A549 (cell line): ENCODE data around the gene RAET1L.

Experiments
- EP300 ChIP-seq, 2 experiments: fragments of >200 bp; sonication (Bioruptor Twin); formaldehyde crosslinking; IDR thresholded peaks; 2 replicates in 1 of 2; 3 replicates in 1 of 2; pipeline ENCODE4 v1.6.1; 2016 to 2017
- FOSB ChIP-seq: fragments of 250-450 bp; sonication (Bioruptor Pico); IDR thresholded peaks from 2 replicates; pipeline ENCODE4 v1.5.0; 2020; ENCODE audit warnings: mild to moderate bottlenecking, moderate library complexity
- MYC ChIP-seq: IDR thresholded peaks from 2 replicates; pipeline ENCODE4 v1.6.1; 2012; ENCODE audit warnings: mild to moderate bottlenecking, inconsistent platforms, low read length, improper control_type of control experiment, borderline replicate concordance
- POLR2A ChIP-seq: IDR thresholded peaks from 2 replicates; pipeline ENCODE4 v1.6.1; 2012; ENCODE audit warnings: mild to moderate bottlenecking, low read length
- SREBF2 ChIP-seq: fragments of 450-650 bp; IDR thresholded peaks from 2 replicates; pipeline ENCODE4 v1.6.1; 2014; ENCODE audit warnings: mild to moderate bottlenecking, moderate library complexity
- TF ChIP-seq, protein P1 (sequence below): fragments of >200 bp; sonication (Bioruptor Twin); formaldehyde crosslinking; IDR thresholded peaks from 3 replicates; pipeline ENCODE4 v1.5.1; 2016
- TF ChIP-seq, protein P2 (sequence below): fragments of >200 bp; sonication (Bioruptor Twin); formaldehyde crosslinking; IDR thresholded peaks from 2 replicates; pipeline ENCODE4 v1.6.1; 2016

GRCh38 chr6:150068720-150069648, 43.7 kb upstream of the RAET1L start, which contains the start of gene ULBP3:
- TF ChIP-seq FOSB (no peak), EP300 (IDR thresholded peaks at IDR 0.05) (no peak), POLR2A (peak; percentile 84), SREBF2 (no peak), MYC (no peak)
- TF ChIP-seq, protein P1, sequence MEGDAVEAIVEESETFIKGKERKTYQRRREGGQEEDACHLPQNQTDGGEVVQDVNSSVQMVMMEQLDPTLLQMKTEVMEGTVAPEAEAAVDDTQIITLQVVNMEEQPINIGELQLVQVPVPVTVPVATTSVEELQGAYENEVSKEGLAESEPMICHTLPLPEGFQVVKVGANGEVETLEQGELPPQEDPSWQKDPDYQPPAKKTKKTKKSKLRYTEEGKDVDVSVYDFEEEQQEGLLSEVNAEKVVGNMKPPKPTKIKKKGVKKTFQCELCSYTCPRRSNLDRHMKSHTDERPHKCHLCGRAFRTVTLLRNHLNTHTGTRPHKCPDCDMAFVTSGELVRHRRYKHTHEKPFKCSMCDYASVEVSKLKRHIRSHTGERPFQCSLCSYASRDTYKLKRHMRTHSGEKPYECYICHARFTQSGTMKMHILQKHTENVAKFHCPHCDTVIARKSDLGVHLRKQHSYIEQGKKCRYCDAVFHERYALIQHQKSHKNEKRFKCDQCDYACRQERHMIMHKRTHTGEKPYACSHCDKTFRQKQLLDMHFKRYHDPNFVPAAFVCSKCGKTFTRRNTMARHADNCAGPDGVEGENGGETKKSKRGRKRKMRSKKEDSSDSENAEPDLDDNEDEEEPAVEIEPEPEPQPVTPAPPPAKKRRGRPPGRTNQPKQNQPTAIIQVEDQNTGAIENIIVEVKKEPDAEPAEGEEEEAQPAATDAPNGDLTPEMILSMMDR = peak; percentile 53
- TF ChIP-seq, protein P2, sequence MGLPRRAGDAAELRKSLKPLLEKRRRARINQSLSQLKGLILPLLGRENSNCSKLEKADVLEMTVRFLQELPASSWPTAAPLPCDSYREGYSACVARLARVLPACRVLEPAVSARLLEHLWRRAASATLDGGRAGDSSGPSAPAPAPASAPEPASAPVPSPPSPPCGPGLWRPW = no peak
